Dermis microvascular lymphatic vessel endothelial cell (primary cell): Measurements from ENCODE around the gene UBE2F. TPM values are rescaled to one million over a fixed set of nuclear protein-coding genes. Genes with fewer than 3 reads are reported as not detected.

ENCODE experiments used
- DNase-seq, 2 donors: peaks; one replicate each; pipeline versions ENCODE4 v3.0.0 to v3.0.0-alpha.2; 2010; ENCODE audit warnings: low read depth in 2 of 2
- total RNA-seq: library from RNA; depleted of rRNA; stranded (reverse); fragments of >200 nt; gene quantifications from 2 replicates; pipeline ENCODE4 v1.2.1, GENCODE V29; 2014

The UBE2F gene
- total RNA-seq, 1 donor from 2014 or later: 31.1 TPM

DNA sequence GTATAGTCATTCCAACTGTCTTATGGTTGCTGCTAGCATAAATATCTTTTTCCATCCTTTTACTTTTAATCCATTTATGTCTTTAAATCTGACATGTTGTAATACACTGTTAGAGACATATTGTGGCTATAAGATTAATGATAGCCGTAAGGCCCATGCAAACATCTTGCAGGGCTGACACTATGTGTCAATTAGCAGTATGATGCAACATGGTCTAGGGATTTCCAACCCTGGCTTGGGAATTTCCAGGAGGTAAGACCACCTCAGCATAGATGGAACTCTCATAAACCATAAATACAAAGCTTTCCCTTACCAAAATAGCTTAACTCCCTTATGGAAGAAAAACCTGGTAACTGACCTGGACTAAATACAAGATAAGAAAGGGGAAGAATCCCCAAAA, 110.5 kb downstream of the UBE2F start:
- no peak for DNase-seq

- DNase-seq: no peak
These were observed 113.1 kb downstream of the UBE2F start for GRCh38 chr2:238079874-238080327.

GRCh38 chr2:238080518-238080917, 113.7 kb downstream of the UBE2F start:
- DNase-seq: no peak

- no peak for DNase-seq
These were observed 114.3 kb downstream of the UBE2F start for GRCh38 chr2:238081150-238081549.

- no peak for DNase-seq
These were observed 114.7 kb downstream of the UBE2F start for GRCh38 chr2:238081561-238081960.

GRCh38 chr2:238082151-238082550, 115.3 kb downstream of the UBE2F start:
- no peak for DNase-seq

DNA sequence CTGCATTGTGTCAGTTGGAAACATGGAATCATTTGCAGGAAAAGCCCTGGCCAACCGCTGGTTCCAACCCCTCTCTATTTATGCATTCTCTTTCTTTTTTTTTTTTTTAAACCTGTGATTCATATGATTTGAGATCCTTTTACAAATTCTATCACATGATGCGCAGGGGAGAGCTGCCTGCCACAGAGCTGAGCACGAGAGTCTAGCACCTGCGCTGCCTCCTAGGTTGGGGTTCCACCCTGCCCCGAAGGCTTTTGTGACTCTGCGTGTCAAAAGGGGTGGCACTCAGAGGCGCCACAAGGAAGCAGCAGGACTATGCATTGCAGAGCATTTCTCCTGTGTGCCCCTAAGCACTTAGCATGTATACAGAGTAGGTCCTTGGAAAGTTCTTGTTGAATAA, 116.0 kb downstream of the UBE2F start:
- DNase-seq: no peak

- DNase-seq: no peak
These were observed 117.1 kb downstream of the UBE2F start for GRCh38 chr2:238083919-238084318.

DNA sequence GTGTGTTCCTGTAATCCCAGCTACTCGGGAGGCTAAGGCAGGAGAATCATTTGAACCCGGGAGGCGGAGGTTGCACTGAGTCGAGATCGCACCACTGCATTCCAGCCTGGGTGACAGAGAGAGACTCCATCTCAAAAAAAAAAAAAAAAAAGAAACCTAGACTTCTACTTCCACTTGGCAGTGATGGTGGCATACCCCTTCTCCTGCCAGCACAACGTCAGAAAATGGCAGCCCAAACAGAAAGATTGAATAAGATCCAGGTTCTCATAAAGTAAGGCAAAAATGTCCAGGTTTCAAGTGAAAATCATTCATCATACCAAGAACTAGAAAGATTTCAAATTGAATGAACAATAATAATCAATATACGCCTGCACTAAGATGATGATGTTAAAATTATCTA, 117.9 kb downstream of the UBE2F start:
- DNase-seq: no peak

GRCh38 chr2:238085899-238086298, 119.1 kb downstream of the UBE2F start:
- DNase-seq: no peak

DNA sequence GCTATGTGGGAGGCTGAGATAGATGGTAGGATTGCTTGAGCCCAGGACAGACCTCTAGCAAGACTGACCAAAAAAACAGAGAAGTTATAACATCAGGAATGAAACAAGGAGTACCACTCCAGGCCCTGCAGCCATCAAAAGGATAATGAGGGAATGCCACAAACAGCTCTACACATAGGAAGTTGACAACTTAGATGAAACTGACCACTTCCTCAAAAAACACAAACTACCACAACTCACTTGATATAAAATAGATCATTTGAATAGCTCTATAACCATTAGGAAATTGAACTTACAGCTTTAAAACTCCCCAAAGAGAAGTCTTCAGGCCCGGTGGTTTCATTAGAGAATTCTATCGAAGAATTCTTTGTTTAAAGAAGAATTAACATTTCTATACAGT, 120.4 kb downstream of the UBE2F start:
- DNase-seq: no peak

DNA sequence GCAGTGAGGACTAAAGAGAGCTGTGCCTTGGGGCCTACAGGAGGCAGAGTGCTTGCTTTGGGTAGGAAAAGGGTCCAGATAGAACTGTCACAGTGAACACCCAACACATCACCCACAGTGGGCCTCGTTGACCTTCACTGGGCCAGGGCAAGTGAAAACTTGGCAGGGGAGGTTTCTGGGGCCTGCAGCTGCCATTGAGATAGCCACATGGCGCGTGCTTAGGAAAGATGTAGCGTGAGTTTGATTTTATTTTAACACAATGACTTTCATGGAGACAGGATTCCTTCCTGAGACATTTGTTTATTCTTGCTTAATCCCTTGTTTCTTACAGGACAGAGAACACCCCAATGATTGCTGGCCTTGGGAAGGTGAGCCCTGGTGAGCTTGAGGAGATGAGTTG, 124.1 kb downstream of the UBE2F start:
- no peak for DNase-seq

DNA sequence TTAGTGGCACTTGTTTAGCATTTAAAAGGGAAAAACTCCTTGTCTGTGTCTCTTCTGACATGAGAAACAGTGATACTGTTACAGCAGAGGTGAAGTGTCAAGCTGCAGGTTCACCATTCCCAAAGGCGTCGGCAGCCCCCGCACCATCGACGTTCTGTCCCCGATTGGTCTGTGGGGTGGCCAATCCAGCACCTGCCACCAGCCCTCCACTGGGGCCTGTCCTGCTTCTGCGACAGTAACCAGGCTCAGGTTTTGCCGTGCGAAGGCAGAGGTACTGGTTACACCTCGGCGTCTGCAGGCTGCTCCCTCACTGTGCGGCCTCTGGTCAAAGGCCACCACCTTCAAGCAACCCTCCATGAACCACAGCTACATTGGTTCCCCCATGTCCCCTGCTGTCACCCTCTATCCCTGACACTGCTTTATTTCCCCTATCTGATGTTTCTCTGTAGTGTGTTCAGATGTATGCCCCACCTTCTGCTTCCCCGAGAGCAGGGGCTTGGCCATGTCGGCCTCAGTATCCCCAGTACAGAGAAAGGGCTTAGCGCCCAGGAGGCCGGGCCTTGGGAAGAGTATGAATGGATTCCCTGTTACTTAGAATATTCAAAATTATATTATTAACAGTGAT, 124.7 kb downstream of the UBE2F start:
- no peak for DNase-seq

Other genes with a start within 250 kb of the UBE2F start
- 0.26 and 0.38 TPM in 2 replicates for gene RBM44, start 168.2 kb upstream of the UBE2F start, total RNA-seq
- not detected in 2 replicates for gene RAMP1, start 107.4 kb upstream of the UBE2F start, total RNA-seq
- 12.1 and 16.0 TPM in 2 replicates for gene SCLY, start 94.0 kb downstream of the UBE2F start, total RNA-seq
- not detected in 2 replicates for gene ESPNL, start 133.3 kb downstream of the UBE2F start, total RNA-seq
- not detected in 2 replicates for gene KLHL30, start 171.7 kb downstream of the UBE2F start, total RNA-seq
- 0.13 TPM in 2 replicates for gene ERFE, start 192.0 kb downstream of the UBE2F start, total RNA-seq
- gene ILKAP, start 236.7 kb downstream of the UBE2F start, total RNA-seq: 14.5 and 15.8 TPM in 2 replicates